Measurements from ENCODE around the gene IFIT5.
A peak's percentile ranks its signal among the peaks of the same experiment; 100 is the strongest.

Gene IFIT5

DNA sequence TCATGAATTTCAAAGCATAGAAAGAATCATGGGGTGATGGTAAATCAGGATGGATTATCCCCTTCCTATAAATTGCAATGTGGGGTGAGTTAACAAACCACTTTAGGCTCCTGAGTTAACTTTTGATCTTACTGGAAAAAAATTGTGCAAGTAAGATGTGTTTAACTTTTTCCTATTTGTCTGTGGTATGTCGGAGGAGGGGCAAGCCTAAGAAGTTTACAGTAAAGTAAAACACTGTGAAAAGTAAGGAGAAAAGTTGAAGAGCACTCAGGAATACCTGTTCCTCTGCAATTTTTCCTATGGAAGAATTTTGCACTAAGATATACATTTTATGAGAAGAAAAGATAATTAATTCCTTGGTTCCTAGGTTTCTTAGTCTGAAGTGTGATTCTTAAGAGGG, 44.4 kb downstream of the IFIT5 start:
- ChIA-PET CTCF (interaction anchor here (1.1 to 1.3 kb wide), 2 partner anchors 8 to 103 kb away, joined by 3 to 4 read pairs; no protein-coding TSS in a partner anchor), POLR2A (no interaction called here)
- TF ChIP-seq, protein P1, sequence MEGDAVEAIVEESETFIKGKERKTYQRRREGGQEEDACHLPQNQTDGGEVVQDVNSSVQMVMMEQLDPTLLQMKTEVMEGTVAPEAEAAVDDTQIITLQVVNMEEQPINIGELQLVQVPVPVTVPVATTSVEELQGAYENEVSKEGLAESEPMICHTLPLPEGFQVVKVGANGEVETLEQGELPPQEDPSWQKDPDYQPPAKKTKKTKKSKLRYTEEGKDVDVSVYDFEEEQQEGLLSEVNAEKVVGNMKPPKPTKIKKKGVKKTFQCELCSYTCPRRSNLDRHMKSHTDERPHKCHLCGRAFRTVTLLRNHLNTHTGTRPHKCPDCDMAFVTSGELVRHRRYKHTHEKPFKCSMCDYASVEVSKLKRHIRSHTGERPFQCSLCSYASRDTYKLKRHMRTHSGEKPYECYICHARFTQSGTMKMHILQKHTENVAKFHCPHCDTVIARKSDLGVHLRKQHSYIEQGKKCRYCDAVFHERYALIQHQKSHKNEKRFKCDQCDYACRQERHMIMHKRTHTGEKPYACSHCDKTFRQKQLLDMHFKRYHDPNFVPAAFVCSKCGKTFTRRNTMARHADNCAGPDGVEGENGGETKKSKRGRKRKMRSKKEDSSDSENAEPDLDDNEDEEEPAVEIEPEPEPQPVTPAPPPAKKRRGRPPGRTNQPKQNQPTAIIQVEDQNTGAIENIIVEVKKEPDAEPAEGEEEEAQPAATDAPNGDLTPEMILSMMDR (IDR thresholded peaks at IDR 0.05; ENCODE audit: insufficient read depth, low read length, missing control alignments), result no peak
- no peak for DNase-seq (ENCODE audit: low read depth, low spot score)
- H3K4me3 ChIP-seq (ENCODE audit: low read depth, low read length), result no peak overlapping the region

- no peak overlapping the region for H3K4me3 ChIP-seq (ENCODE audit: low read depth, low read length)
- DNase-seq (ENCODE audit: low read depth, low spot score), result no peak
- CTCF ChIA-PET, result no interaction called here
- TF ChIP-seq, protein P1 (IDR thresholded peaks at IDR 0.05; ENCODE audit: insufficient read depth, low read length, missing control alignments), result no peak
- POLR2A ChIA-PET, result no interaction called here
Measured at GRCh38 chr10:89463846-89464537, 49.6 kb downstream of the IFIT5 start.

DNA sequence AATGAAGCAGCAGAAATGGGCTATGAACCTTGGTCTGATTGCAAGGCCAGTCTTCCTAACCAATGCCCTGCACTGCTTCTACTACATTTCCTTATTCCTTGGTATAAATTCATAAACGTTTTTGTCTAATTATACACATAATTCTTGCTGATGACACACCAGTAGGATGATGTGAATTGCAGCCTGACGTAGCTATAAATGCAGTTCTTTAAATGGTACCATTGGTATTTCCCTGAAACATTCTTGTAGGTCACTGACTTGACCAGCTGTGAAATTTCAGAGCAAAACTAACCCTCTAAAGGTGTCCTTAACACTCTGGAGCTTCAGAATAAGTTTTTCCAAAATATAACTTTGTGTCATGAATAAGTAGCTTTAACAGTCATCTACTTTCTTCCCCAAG, 50.8 kb downstream of the IFIT5 start:
- no peak for DNase-seq (ENCODE audit: low read depth, low spot score)
- ChIA-PET CTCF (interaction anchor here (1.3 to 3.5 kb wide), 3 partner anchors 10 to 100 kb away, joined by 4 to 22 read pairs (median 8); no protein-coding TSS in a partner anchor), POLR2A (no interaction called here)

GRCh38 chr10:89466599-89467035, 52.2 kb downstream of the IFIT5 start:
- no peak for DNase-seq (ENCODE audit: low read depth, low spot score)
- TF ChIP-seq, protein P1 (IDR thresholded peaks at IDR 0.05; ENCODE audit: insufficient read depth, low read length, missing control alignments), result peak; percentile 51
- POLR2A ChIA-PET, result no interaction called here

More for the DNA sequence above, 50.8 kb downstream of the IFIT5 start:
- TF ChIP-seq, protein P1 (IDR thresholded peaks at IDR 0.05; ENCODE audit: insufficient read depth, low read length, missing control alignments), result no peak
- H3K4me3 ChIP-seq (ENCODE audit: low read depth, low read length), result no peak overlapping the region

GRCh38 chr10:89468191-89468965, 54.0 kb downstream of the IFIT5 start:
- TF ChIP-seq, protein P1 (IDR thresholded peaks at IDR 0.05; ENCODE audit: insufficient read depth, low read length, missing control alignments), result no peak
- CTCF ChIA-PET, result interaction anchor here (2.1 to 3.6 kb wide), 3 partner anchors 11 to 96 kb away, joined by 6 to 22 read pairs (median 16); no protein-coding TSS in a partner anchor
- POLR2A ChIA-PET, result no interaction called here
- no peak for DNase-seq (ENCODE audit: low read depth, low spot score)
- H3K4me3 ChIP-seq (ENCODE audit: low read depth, low read length), result no peak overlapping the region

More at GRCh38 chr10:89466599-89467035, 52.2 kb downstream of the IFIT5 start:
- CTCF ChIA-PET, result interaction anchor here (0.8 to 3.6 kb wide), 20 partner anchors 8 to 235 kb away, joined by 3 to 22 read pairs (median 4); partner anchors contain the start of gene KIF20B
- H3K4me3 ChIP-seq (ENCODE audit: low read depth, low read length), result no peak overlapping the region

GRCh38 chr10:89469517-89469916, 55.1 kb downstream of the IFIT5 start:
- ChIA-PET POLR2A (no interaction called here), CTCF (no interaction called here)
- TF ChIP-seq, protein P1 (IDR thresholded peaks at IDR 0.05; ENCODE audit: insufficient read depth, low read length, missing control alignments), result no peak
- H3K4me3 ChIP-seq (ENCODE audit: low read depth, low read length), result no peak overlapping the region
- no peak for DNase-seq (ENCODE audit: low read depth, low spot score)

Data from AG04449 (cell line).